Endothelial cell of umbilical vein (primary cell): ENCODE results near the gene SPACA7. TPM values are rescaled to one million over a fixed set of nuclear protein-coding genes. Genes with fewer than 3 reads are reported as not detected.

Experiments
- BruUV-seq: library from RNA; stranded (reverse); fragments of 400-500 nt; replicated peaks from 2 replicates; lab custom pipeline; 2021; lab: Mats Ljungman, UMichigan
- CTCF ChIA-PET: fragments of 300-600, 350-600 bp; sonication (Branson Sonifier 250); formaldehyde crosslinking; loops from one replicate; lab custom pipeline; 2021; ENCODE audit warnings: antibody characterized with exemption, inconsistent platforms; lab: Charles Lee
- POLR2A ChIA-PET: fragments of 300-600, 350-600 bp; sonication (Branson Sonifier 250); formaldehyde crosslinking; loops from one replicate; lab custom pipeline; 2021; ENCODE audit warnings: antibody characterized with exemption, inconsistent platforms; lab: Charles Lee
- DNase-seq: peaks from one replicate; pipeline ENCODE4 v3.0.0-alpha.2; 2011; ENCODE audit warnings: low read depth, low spot score
- FAIRE-seq: peaks from 2 replicates; lab custom pipeline; 2011; peaks lifted over from hg19 to GRCh38; lab: Jason Lieb, UNC
- H2AFZ ChIP-seq: 2 replicates; pipeline ENCODE4 v1.6.0; 2012; ENCODE audit warnings: low read depth, low read length, control low read depth, inconsistent platforms
- H3K27ac ChIP-seq: 2 replicates; pipeline ENCODE4 v1.5.1; 2011; ENCODE audit warnings: low read depth, mild to moderate bottlenecking, control low read depth, low read length, moderate library complexity; ENCODE audit not compliant: insufficient read depth
- H3K27me3 ChIP-seq, 2 experiments: 2 replicates each; pipeline versions ENCODE4 v1.6.0 to v1.6.1; 2011; ENCODE audit warnings: low read length in 2 of 2, mixed read lengths in 1 of 2; ENCODE audit not compliant: control insufficient read depth in 2 of 2, insufficient read depth in 2 of 2
- H3K36me3 ChIP-seq, 2 experiments: 2 replicates in 1 of 2; 3 replicates in 1 of 2; pipeline ENCODE4 v1.5.1; 2011; ENCODE audit warnings: low read length in 2 of 2, mild to moderate bottlenecking in 1 of 2, moderate library complexity in 1 of 2; ENCODE audit not compliant: control insufficient read depth in 2 of 2, insufficient read depth in 2 of 2; ENCODE audit errors: extremely low read depth in 1 of 2
- H3K4me1 ChIP-seq: 3 replicates; pipeline ENCODE4 v1.5.1; 2011; ENCODE audit warnings: mild to moderate bottlenecking, low read length; ENCODE audit not compliant: control insufficient read depth, insufficient read depth; ENCODE audit errors: extremely low read depth
- H3K4me2 ChIP-seq: 2 replicates; pipeline ENCODE4 v1.6.1; 2011; ENCODE audit warnings: low read length, control low read depth, mixed read lengths; ENCODE audit not compliant: insufficient read depth
- H3K4me3 ChIP-seq, 3 experiments: fragments of 200-600 bp in 1 of 3; sonication (generic), shearing (Covaris generic) in 1 of 3; replicated peaks in 1 of 3; 2 replicates each; pipeline ENCODE4 v1.5.1; 2011 to 2016; ENCODE audit warnings: control low read depth in 3 of 3, low read length in 3 of 3, mild to moderate bottlenecking in 2 of 3, inconsistent platforms in 1 of 3, low read depth in 1 of 3, moderate library complexity in 1 of 3; ENCODE audit not compliant: insufficient read depth in 1 of 3
- H3K79me2 ChIP-seq: 2 replicates; pipeline ENCODE4 v1.6.0; 2012; ENCODE audit warnings: low read length, inconsistent platforms; ENCODE audit not compliant: control insufficient read depth, insufficient read depth
- H3K9ac ChIP-seq: replicated peaks from 2 replicates; pipeline ENCODE3; 2011; ENCODE audit warnings: low read length, control low read depth; ENCODE audit not compliant: insufficient read depth; ENCODE audit errors: extremely low read depth
- H3K9me1 ChIP-seq: replicated peaks from 3 replicates; pipeline ENCODE4 v1.6.0; 2011; ENCODE audit warnings: mild to moderate bottlenecking, low read length; ENCODE audit not compliant: control insufficient read depth, insufficient read depth; ENCODE audit errors: extremely low read depth
- H3K9me3 ChIP-seq: replicated peaks from 2 replicates; pipeline ENCODE4 v1.5.1; 2012; ENCODE audit warnings: low read length, inconsistent platforms; ENCODE audit not compliant: control insufficient read depth, insufficient read depth
- H4K20me1 ChIP-seq: replicated peaks from 2 replicates; pipeline ENCODE3; 2011; ENCODE audit warnings: mild to moderate bottlenecking, low read length; ENCODE audit not compliant: control insufficient read depth, insufficient read depth; ENCODE audit errors: extremely low read depth
- CTCF ChIP-seq, 2 donors: IDR thresholded peaks; 1 replicate in 1 of 2; 2 replicates in 1 of 2; pipeline ENCODE4 v1.5.1; 2011; ENCODE audit warnings: low read length in 2 of 2, mild to moderate bottlenecking in 2 of 2, moderate library complexity in 2 of 2, control low read depth in 1 of 2, inconsistent platforms in 1 of 2, low read depth in 1 of 2; ENCODE audit not compliant: insufficient read depth in 1 of 2; ENCODE audit errors: extremely low read depth in 1 of 2
- EZH2 ChIP-seq: IDR thresholded peaks from 2 replicates; pipeline ENCODE4 v1.6.1; 2012; ENCODE audit warnings: borderline replicate concordance, low read depth, mild to moderate bottlenecking, moderate library complexity, low read length, inconsistent platforms; ENCODE audit not compliant: severe bottlenecking
- FOS ChIP-seq: IDR thresholded peaks from 2 replicates; pipeline ENCODE4 v1.6.1; 2011; ENCODE audit warnings: mild to moderate bottlenecking, low read length, moderate library complexity, borderline replicate concordance; ENCODE audit not compliant: insufficient read depth
- GATA2 ChIP-seq: IDR thresholded peaks from 2 replicates; pipeline ENCODE4 v1.7.0; 2011; ENCODE audit warnings: low read depth, mild to moderate bottlenecking, moderate library complexity, mixed read lengths, low read length; ENCODE audit not compliant: insufficient read length, insufficient read depth
- JUN ChIP-seq: IDR thresholded peaks from 2 replicates; pipeline ENCODE4 v1.6.1; 2011; ENCODE audit warnings: borderline replicate concordance, low read depth; ENCODE audit not compliant: insufficient read length, insufficient read depth
- MAX ChIP-seq: IDR thresholded peaks from 2 replicates; pipeline ENCODE4 v1.6.1; 2011; ENCODE audit not compliant: insufficient read depth, insufficient read length
- MYC ChIP-seq: IDR thresholded peaks from one replicate; pipeline ENCODE4 v1.6.1; 2011; ENCODE audit warnings: mild to moderate bottlenecking, low read depth, low read length
- POLR2A ChIP-seq: IDR thresholded peaks from 2 replicates; pipeline ENCODE4 v1.6.1; 2012; ENCODE audit warnings: low read depth, mild to moderate bottlenecking, control low read depth, low read length
- POLR2AphosphoS5 ChIP-seq: IDR thresholded peaks from 2 replicates; pipeline ENCODE4 v1.6.1; 2012; ENCODE audit warnings: low read depth, mild to moderate bottlenecking, control low read depth, low read length, moderate library complexity; ENCODE audit not compliant: insufficient read depth
- dilution Hi-C: fragments of 300-500 bp; cut with MboI; formaldehyde crosslinking; loops from one replicate; pipeline ENCODE4 v1.15.0; 2019; ENCODE audit warnings: low sequenced_read_pairs; ENCODE audit not compliant: extremely low pct_ligation_motif_present
- intact Hi-C: fragments of 100-400 bp; cut with micrococcal nuclease; formaldehyde crosslinking; loops from one replicate; pipeline ENCODE4 v1.10.0; 2022
- polyA plus RNA-seq, 4 experiments: library from polyadenylated mRNA; depleted of rRNA in 3 of 4; stranded (reverse) in 3 of 4; unstranded in 1 of 4; fragments of >200 nt; gene quantifications; 2 replicates each; pipeline versions ENCODE4 v1.2.1 to v1.2.3, GENCODE V29; 2011 to 2012; ENCODE audit warnings: missing spikeins in 1 of 4
- total RNA-seq: library from RNA; stranded (reverse); gene quantifications from 2 replicates; pipeline ENCODE4 v1.2.3, GENCODE V29; 2021

Gene SPACA7
- total and polyA plus RNA-seq, 2 donors (not counting 3 experiments of a cell fraction or from before 2014, with no cell fraction given), result not detected

- no TSS peak for BruUV-seq
- no peaks in the 10 kb centered on the region for H3K36me3 ChIP-seq
- no peak overlapping the region for H3K4me2 ChIP-seq
- H3K79me2 ChIP-seq, result no peaks in the 10 kb centered on the region
- H3K4me3 ChIP-seq, result no peak overlapping the region
- intact Hi-C loops (no loop called here), dilution Hi-C loops (no loop called here)
- H3K27me3 ChIP-seq, result peaks cover 0 to 4% of the 10 kb centered on the region in 2 experiments
- no peaks in the 10 kb centered on the region for H3K9me3 ChIP-seq
- H4K20me1 ChIP-seq, result no peaks in the 10 kb centered on the region
- H2AFZ ChIP-seq, result no peak overlapping the region
- CTCF ChIA-PET, result no interaction called here
- POLR2A ChIA-PET, result no interaction called here
- DNase-seq, result no peak
- no peak for TF ChIP-seq CTCF (IDR thresholded peaks at IDR 0.05; ENCODE audit: extremely low read depth in 1 of 2, insufficient read depth in 1 of 2, low read depth in 1 of 2, low read length in 2 of 2)
- no peak for TF ChIP-seq GATA2
- TF ChIP-seq POLR2AphosphoS5, result no peak
- TF ChIP-seq POLR2A, result no peak
- TF ChIP-seq EZH2, result no peak
- no peak for TF ChIP-seq JUN
- TF ChIP-seq MYC, result no peak
- no peak for TF ChIP-seq FOS
- TF ChIP-seq MAX, result no peak
- no peak for FAIRE-seq
- no peak overlapping the region for H3K27ac ChIP-seq
- H3K9me1 ChIP-seq, result no peaks in the 10 kb centered on the region
- no peak overlapping the region for H3K9ac ChIP-seq
- no peaks in the 10 kb centered on the region for H3K4me1 ChIP-seq
Observed at GRCh38 chr13:112328936-112329335, 47.2 kb upstream of the SPACA7 start.
